ENCODE results near the gene PILRA. TPM values are rescaled to one million over a fixed set of nuclear protein-coding genes. Genes with fewer than 3 reads are reported as not detected.

PILRA gene
- total RNA-seq, result 0.17 and 0.22 TPM in 2 replicates

DNA sequence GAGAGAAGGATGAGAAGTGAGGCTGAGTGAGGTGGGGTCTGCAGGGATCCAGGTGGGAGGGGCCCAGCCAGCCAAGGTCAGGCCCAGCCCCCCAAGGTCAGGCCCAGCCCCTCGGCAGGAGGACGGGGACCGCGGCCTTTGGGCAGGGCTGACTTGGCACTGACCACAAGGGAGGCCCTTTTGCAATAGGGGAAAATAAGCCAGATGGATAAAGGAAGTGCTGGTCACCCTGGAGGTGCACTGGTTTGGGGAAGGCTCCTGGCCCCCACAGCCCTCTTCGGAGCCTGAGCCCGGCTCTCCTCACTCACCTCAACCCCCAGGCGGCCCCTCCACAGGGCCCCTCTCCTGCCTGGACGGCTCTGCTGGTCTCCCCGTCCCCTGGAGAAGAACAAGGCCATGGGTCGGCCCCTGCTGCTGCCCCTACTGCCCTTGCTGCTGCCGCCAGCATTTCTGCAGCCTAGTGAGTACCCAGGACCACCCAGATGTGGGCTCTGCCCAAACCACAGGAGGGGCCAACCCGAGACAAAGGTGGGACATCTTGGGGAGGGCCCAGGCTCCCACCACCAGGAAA, at the start of gene PILRA:
Gene PILRA (plus strand): TSS at position 227 of the 571 bp plus-strand sequence. CDS start 170 bp downstream, at position 397.

DNA sequence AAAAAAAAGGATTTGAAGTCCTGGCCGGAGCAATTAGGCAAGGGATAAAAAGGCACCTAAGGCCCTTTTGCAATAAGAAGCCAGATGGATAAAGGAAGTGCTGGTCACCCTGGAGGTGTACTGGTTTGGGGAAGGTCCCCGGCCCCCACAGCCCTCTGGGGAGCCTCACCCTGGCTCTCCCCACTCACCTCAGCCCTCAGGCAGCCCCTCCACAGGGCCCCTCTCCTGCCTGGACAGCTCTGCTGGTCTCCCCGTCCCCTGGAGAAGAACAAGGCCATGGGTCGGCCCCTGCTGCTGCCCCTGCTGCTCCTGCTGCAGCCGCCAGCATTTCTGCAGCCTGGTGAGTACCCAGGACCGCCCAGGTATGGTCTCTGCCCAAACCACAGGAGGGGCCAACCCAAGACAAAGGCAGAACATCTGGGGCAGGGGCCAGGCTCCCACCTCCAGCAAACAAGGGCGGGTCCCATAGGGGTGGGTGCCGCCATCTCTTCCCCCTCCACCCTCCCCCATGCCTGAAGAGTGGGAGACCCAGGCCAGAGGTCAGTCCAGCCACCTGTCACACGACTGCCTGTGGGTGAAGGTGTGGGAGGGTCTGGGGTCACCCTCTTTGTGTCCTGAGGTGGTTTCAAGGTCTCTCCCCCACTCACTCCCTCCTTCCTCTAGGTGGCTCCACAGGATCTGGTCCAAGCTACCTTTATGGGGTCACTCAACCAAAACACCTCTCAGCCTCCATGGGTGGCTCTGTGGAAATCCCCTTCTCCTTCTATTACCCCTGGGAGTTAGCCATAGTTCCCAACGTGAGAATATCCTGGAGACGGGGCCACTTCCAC, 15.0 kb upstream of the PILRA start, which contains the start of gene PILRB:
Gene PILRB (plus strand): TSS at position 91 of the 830 bp plus-strand sequence. CDS start 186 bp downstream, at position 277.

DNA sequence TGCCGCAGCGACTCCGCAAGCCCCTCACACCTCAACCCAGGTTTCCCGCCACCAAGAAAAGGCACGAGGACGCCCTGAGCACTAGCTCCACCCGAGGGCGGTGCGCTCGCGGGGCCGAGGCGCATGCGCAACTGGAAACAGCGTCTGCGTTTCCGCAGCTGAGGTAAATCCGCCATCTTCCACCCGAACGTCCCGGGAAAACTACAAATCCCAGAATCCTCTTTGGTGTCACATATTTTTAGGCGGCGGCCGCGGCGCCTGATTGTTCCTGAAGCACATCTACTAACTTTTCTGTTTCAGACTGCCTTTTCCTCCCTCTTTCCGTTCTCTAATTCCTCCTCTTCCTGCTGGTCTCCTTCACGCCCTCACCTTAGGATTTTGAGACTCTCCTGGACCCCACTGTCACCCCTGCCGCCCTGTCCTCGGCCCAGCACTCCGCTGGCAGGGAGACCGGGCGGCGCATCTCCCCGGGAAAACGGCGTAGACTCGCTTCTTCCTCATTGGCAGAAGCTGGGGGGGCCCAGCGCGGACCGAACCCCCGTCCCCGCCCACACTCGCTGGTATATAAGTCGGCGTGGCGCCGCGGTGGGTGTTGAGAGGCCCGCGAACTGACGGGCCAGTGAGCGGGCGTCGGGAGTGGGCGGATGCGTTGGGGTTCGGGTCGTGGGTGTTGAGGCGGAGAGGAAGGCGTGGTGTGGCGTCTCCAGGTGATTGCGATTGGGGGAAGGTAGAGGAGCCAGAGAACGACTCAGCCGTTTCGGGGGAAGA, 55.1 kb downstream of the PILRA start, which contains the start of gene ZCWPW1:
Gene ZCWPW1 (minus strand): TSS at position 505 of the 768 bp plus-strand sequence. CDS start 8,054 bp downstream, outside the sequence.

DNA sequence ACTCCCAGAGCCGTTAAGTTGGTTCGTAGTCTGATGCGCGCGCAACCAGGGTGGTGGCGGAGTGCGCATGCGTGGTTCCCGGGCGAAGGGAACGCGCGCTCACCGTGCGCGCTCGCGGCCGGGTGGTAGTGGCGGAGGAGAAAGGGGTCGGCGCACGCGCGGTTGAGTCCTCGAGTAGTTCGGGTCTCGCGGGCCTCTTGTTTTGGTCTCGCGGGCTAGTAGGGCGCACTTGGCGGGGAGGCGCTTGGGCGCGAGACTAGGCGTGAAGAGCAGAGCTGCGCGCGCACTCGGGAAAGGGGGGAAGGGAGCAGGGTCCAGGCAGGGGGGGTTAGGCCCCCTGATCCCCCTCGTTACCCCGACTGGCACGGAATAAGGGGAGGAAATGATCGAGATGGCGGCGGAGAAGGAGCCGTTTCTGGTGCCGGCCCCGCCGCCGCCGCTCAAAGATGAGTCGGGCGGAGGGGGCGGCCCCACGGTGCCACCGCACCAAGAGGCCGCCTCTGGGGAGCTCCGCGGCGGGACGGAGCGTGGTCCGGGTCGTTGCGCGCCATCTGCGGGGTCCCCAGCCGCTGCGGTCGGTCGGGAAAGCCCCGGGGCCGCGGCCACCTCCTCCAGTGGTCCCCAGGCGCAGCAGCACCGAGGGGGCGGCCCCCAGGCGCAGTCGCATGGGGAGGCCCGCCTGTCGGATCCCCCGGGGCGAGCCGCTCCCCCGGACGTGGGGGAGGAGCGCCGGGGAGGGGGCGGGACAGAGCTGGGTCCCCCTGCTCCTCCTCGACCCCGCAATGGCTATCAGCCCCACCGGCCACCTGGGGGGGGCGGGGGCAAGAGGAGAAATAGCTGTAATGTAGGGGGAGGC, 56.6 kb downstream of the PILRA start, which contains the start of gene MEPCE:
Gene MEPCE (plus strand): TSS at position 195 of the 856 bp plus-strand sequence. CDS start 188 bp downstream, at position 383.

Other genes with a start within 250 kb of the PILRA start
- gene MBLAC1, start 246.5 kb upstream of the PILRA start, total RNA-seq, result 1.8 and 2.8 TPM in 2 replicates
- gene LAMTOR4, start 224.6 kb upstream of the PILRA start, total RNA-seq, result 105 and 108 TPM in 2 replicates
- 4.3 and 5.6 TPM in 2 replicates for gene TRAPPC14, start 214.8 kb upstream of the PILRA start, total RNA-seq
- gene GAL3ST4, start 204.9 kb upstream of the PILRA start, total RNA-seq, result 0.09 TPM in 1 of 2 replicates, not detected in the other
- 1.3 and 3.5 TPM in 2 replicates for gene GPC2, start 196.1 kb upstream of the PILRA start, total RNA-seq
- gene STAG3, start 195.6 kb upstream of the PILRA start, total RNA-seq, result 0.33 and 0.60 TPM in 2 replicates
- gene PVRIG, start 153.5 kb upstream of the PILRA start, total RNA-seq, result 2.6 TPM in 1 of 2 replicates, not detected in the other
- not detected in 2 replicates for gene SPDYE3, start 65.8 kb upstream of the PILRA start, total RNA-seq
- 9.4 and 14.3 TPM in 2 replicates for gene PILRB, start 15.4 kb upstream of the PILRA start, total RNA-seq
- 1.1 and 1.2 TPM in 2 replicates for gene ZCWPW1, start 55.2 kb downstream of the PILRA start, total RNA-seq
- 39.4 and 41.5 TPM in 2 replicates for gene MEPCE, start 56.3 kb downstream of the PILRA start, total RNA-seq
- 10.5 and 12.4 TPM in 2 replicates for gene PPP1R35, start 63.0 kb downstream of the PILRA start, total RNA-seq
- gene SPACDR, start 90.8 kb downstream of the PILRA start, total RNA-seq, result 0.09 and 0.22 TPM in 2 replicates
- gene TSC22D4, start 105.7 kb downstream of the PILRA start, total RNA-seq, result 16.6 and 18.7 TPM in 2 replicates
- gene NYAP1, start 110.4 kb downstream of the PILRA start, total RNA-seq, result 1.6 and 2.3 TPM in 2 replicates
- gene AGFG2, start 165.7 kb downstream of the PILRA start, total RNA-seq, result 26.7 and 49.5 TPM in 2 replicates
- gene SAP25, start 200.4 kb downstream of the PILRA start, total RNA-seq, result not detected in 2 replicates
- gene LRCH4, start 212.6 kb downstream of the PILRA start, total RNA-seq, result 4.4 and 5.5 TPM in 2 replicates
- gene FBXO24, start 212.8 kb downstream of the PILRA start, total RNA-seq, result 0.09 and 0.11 TPM in 2 replicates
- gene PCOLCE, start 228.9 kb downstream of the PILRA start, total RNA-seq, result 0.09 and 0.11 TPM in 2 replicates
- 5.4 and 6.4 TPM in 2 replicates for gene MOSPD3, start 239.1 kb downstream of the PILRA start, total RNA-seq

Data from dermis lymphatic vessel endothelial cell (primary cell).